ENCODE measurements around the gene LYPD1.
"Not testable (repeated sequence)": the region's sequence is repeated elsewhere in the genome, so short reads cannot be mapped to it uniquely, and the experiment has no call there.

LYPD1 gene

DNA sequence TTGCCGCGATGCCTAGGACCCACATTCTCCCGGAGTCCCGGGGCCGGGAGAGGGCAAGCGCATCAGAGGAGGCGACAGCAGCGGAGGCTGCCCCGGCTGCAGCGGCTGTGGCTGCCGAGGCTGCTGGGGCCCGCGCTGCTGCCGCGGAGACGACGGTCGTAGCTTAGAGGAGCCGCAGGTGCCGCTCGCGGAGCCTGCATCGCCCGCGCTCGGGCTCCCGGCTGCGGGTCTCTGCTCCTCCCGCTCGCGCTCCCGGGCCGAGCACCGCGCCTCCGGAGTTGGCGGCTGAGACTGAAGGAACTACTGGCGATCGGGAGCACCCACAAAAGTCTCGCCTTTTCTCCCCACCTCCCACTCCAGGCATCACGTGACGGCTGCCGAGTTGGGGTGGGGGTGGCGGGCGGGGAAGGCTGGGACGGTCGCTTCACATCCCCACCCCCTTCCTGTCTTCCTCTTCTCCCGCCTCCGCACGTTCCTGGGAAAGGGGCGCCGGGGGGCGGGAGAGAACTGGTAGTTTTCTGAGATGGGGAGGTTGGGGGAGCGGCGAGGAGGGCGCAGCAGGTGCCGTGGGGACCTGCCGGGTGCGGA lies at the start of gene LYPD1:
Gene LYPD1 (minus strand): TSS at position 298 of the 588 bp plus-strand sequence. CDS start 273 bp downstream, at position 25.
- peak in 37 of 56 donors; percentile 12 to 66 (median 45) for DNase-seq

- DNase-seq: no peak
Observed at GRCh38 chr2:132719480-132719879, 49.5 kb upstream of the LYPD1 start.

- no peak for DNase-seq
Observed at GRCh38 chr2:132716954-132717353, 46.9 kb upstream of the LYPD1 start.

- peak in 2 of 56 donors; percentile 6 to 9 for DNase-seq
Observed at GRCh38 chr2:132715386-132716351, 45.7 kb upstream of the LYPD1 start.

GRCh38 chr2:132703396-132703795 lies 33.4 kb upstream of the LYPD1 start:
- DNase-seq: no peak

- DNase-seq: no peak
Observed at GRCh38 chr2:132701810-132702209, 31.8 kb upstream of the LYPD1 start.

GRCh38 chr2:132699802-132700201 lies 29.8 kb upstream of the LYPD1 start:
- not testable (repeated sequence) for DNase-seq

DNA sequence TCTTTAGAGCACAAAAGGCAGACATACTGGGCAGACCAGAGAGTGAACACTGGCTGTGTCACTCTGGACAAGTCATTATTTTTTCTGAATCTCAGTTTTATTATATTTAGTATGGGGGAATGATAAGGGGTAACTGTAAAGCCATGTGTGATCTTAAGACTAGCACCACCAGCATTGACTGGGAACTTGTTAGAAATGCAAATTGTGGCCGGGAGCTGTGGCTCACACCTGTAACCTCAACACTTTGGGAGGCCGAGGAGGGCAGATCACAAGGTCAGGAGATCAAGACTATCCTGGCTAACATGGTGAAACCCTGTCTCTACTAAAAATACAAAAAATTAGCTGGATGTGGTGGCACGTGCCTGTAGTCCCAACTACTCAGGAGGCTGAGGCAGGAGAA lies 28.3 kb upstream of the LYPD1 start:
- DNase-seq: not testable (repeated sequence)

GRCh38 chr2:132697556-132698205 lies 27.7 kb upstream of the LYPD1 start:
- DNase-seq: no peak

DNA sequence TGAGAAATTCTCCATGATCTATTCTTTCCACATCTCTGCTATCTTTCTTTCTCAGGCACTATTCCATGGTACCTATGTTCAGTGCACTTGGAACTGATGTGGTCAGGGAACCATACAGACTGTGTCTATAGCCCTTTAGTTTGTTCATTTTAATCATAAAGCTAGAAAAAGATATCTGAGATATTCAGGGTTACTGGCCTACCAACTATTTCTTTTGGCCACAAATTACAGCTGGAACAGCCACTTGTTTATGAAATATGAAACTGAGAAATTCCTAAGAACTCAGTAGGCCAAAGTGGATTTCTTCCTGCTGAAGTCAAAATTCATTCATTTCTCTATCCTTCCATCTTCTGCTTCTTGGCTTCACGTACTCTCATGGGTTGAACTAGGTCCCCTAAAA lies 22.8 kb upstream of the LYPD1 start:
- no peak for DNase-seq

DNA sequence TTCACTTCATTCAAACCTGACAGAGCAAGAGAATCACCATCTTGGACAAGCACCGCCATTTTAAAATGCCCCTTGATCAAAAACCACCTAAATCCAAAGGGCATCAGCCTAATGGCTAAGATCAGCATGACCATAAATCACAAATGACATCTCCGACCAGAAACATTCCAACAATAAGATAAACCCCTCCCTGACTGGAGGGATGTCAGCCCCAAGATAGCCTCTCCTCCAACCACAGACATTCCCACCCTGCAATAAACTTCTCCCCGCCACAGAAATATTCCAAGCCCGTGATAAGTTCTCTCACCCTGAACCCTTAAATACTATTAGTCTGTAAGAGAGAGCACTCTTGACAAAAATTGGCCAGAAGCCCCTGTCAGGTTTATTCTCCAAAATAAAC lies 21.6 kb upstream of the LYPD1 start:
- no peak for DNase-seq

DNA sequence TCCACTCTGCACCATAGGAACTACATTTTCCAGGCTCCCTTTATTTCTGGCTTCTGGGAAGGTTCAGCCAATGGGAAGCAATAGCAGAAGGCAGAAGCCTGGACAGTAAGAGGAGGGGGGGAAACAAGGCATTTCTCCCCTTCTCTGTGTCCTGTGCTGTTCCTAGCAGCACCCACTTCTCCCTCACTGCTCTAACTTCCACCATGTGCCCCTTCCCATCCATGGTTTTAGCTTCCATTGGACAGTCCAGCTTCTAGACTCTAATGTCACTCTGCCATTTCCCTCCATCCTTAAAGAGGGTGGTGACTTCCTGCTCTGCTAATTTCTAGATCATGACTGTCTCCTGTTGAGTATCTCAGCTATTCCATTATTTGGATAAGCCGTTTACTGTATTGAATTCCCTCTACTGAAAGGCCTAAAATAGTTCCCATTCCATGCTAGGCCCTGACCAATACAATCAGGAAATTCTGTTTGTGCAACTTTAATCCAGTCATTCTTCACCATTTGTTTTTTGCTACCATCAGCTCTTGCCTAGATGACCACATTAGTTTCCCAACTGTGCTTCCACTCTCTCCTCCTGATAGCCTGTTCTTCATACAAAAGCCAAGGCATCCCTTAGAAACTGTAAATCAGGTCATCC lies 20.8 kb upstream of the LYPD1 start:
- no peak for DNase-seq

- DNase-seq: no peak
Observed at GRCh38 chr2:132681766-132682165, 11.8 kb upstream of the LYPD1 start.

GRCh38 chr2:132680544-132680943 lies 10.5 kb upstream of the LYPD1 start:
- DNase-seq: no peak

GRCh38 chr2:132678483-132678882 lies 8.5 kb upstream of the LYPD1 start:
- no peak for DNase-seq

DNA sequence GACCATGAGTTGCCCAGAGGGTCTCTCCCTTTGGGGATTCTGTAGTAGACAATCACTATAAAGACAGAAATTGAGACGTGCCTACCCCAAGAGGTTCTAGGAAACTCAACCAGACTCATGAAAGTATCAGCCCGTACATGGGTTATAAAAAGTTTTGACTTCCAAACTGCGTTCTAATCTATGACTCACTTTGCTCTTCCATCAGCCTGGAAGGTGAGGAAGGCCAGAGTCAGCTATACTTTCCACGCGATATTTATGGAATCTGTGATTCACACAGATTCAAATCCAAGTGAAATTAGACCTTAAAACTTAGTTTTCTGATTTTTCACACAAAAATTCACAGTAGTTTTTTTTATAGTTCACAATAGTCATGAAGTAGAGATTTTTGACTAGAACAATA lies 7.7 kb upstream of the LYPD1 start:
- DNase-seq: no peak

- no peak for DNase-seq
Observed at GRCh38 chr2:132676999-132677398, 7.0 kb upstream of the LYPD1 start.

GRCh38 chr2:132671151-132671835 lies 1.3 kb upstream of the LYPD1 start:
- DNase-seq: peak in 6 of 56 donors; percentile 27 to 61 (median 38)

DNA sequence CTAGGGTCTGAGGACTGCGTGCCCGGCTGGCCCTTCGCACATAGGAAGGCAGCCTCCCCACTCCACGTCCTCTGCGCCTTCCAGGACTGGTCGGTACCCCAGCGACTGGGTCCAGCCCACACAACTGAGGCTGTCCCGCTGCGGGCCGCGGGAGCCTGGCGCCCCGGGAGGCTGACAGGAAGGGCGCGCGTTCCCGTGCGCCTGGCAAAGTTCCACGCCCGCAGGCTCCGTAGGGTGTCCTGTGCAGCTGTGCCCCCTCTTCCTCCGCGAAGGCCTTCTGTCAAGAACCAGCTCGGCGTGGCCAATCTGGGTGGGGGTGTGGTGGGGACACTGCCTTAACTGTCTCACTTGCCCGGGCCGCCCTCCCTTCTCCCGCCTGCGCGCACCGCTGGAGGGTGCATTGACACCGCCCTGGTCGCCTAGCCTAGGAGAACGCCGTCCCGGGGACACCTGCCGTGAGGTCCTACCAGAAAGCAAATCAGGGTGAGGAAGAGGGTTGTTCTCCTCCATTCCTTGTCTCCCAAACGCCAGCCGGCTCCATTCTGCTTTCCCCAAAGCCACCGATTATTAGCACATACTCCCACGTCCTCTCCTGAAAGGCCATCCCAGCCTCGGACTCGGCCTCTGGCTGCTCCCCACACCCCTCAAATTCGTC lies 618 bp upstream of the LYPD1 start:
- peak in 28 of 56 donors; percentile 18 to 66 (median 44) for DNase-seq
